ENCODE results near the gene ANKS3. TPM values are rescaled to one million over a fixed set of nuclear protein-coding genes. Genes with fewer than 3 reads are reported as not detected.

Gene ANKS3
- total RNA-seq, 4 donors from 2014 or later, result 2.4 to 51.7 (median 33.1) TPM

GRCh38 chr16:4754865-4755264 lies 20.8 kb upstream of the ANKS3 start:
- Histone ChIP-seq H3K9me3 (no peaks in the 10 kb centered on the region), H3K4me1 (no peaks in the 10 kb centered on the region), H3K27me3 (no peaks in the 10 kb centered on the region), H3K4me3 (no peak overlapping the region), H3K36me3 (no peaks in the 10 kb centered on the region), H3K27ac (no peak overlapping the region)
- intact Hi-C loops (cut with DNase I; ENCODE audit: low total_unique reads), result no loop called here
- DNase-seq, result no peak
- TF ChIP-seq CTCF (IDR thresholded peaks at IDR 0.05) (no peak), POLR2A (IDR thresholded peaks at IDR 0.05) (no peak)

DNA sequence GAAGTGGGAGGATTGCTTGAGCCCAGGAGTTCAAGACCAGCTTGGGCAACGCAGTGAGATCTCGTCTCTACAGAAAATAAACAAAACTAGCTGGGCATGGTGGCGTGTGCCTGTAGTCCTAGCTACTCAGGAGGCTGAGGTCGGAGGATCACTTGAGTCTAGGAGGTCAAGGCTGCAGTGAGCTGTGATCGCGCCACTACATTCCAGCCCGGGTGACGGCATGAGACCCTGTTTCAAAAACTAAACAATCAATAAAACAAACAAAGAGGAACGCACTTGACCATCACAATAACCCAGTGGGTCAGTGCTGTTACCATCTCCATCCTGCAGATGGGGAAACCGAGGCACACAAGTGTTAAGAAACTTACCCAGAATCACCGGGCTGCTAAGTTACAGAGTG lies 19.2 kb upstream of the ANKS3 start:
- intact Hi-C loops (cut with DNase I; ENCODE audit: low total_unique reads), result no loop called here
- TF ChIP-seq CTCF (IDR thresholded peaks at IDR 0.05), result no peak
- H3K4me3 ChIP-seq, result no peak overlapping the region
- no peaks in the 10 kb centered on the region for H3K36me3 ChIP-seq
- no peak overlapping the region for H3K27ac ChIP-seq
- H3K9me3 ChIP-seq, result no peaks in the 10 kb centered on the region
- no peak for DNase-seq
- no peaks in the 10 kb centered on the region for H3K4me1 ChIP-seq
- no peaks in the 10 kb centered on the region for H3K27me3 ChIP-seq

DNA sequence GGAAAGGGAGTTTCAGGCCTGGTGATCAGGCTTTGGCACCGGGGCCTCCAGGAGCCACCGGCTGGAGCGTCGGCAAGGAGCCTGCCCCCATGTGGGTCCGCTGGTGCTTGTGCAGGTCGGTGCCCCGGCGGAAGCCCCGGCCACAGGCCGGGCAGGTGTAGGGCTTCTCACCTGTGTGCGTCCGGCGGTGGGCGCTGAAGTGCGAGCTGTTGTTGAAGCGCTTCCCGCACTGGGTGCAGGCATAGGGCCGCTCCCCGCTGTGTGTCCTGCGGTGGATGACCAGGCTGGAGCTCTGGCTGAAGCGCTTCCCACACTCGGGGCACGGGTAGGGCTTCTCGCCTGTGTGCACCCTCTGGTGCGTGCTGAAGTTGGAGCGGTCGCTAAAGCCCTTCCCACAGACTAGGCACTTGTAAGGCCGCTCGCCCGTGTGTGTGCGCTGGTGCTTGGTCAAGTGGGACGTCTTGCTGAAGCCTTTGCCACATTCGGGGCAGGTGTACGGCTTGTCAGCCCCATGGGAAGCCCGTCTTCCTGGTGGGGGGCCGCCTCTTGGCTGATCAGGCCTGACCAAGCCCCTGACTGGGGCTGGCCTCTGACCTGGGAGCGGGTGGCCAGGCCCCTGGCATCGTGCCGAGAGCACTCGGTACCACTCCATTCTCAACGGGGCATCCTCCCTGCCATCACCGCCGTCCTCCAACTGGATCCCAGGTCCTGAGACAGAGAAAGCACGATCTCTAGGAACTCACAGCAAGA lies 18.5 kb upstream of the ANKS3 start:
- no peak overlapping the region for H3K27ac ChIP-seq
- no peak overlapping the region for H3K4me3 ChIP-seq
- no peaks in the 10 kb centered on the region for H3K27me3 ChIP-seq
- no peaks in the 10 kb centered on the region for H3K4me1 ChIP-seq
- H3K36me3 ChIP-seq, result no peaks in the 10 kb centered on the region
- TF ChIP-seq CTCF (IDR thresholded peaks at IDR 0.05) (no peak), POLR2A (IDR thresholded peaks at IDR 0.05) (no peak)
- intact Hi-C loops (cut with DNase I; ENCODE audit: low total_unique reads), result no loop called here
- H3K9me3 ChIP-seq, result no peaks in the 10 kb centered on the region
- DNase-seq, result no peak

- H3K4me3 ChIP-seq, result no peak overlapping the region
- no peak overlapping the region for H3K27ac ChIP-seq
- peaks cover 0 to 8% of the 10 kb centered on the region in 2 donors for H3K4me1 ChIP-seq
- H3K9me3 ChIP-seq, result no peaks in the 10 kb centered on the region
- no peak for DNase-seq
- no peaks in the 10 kb centered on the region for H3K36me3 ChIP-seq
- intact Hi-C loops (cut with DNase I; ENCODE audit: low total_unique reads), result no loop called here
- H3K27me3 ChIP-seq, result no peaks in the 10 kb centered on the region
- TF ChIP-seq CTCF (IDR thresholded peaks at IDR 0.05) (no peak), POLR2A (IDR thresholded peaks at IDR 0.05) (no peak)
Measured at GRCh38 chr16:4750896-4751295, 16.8 kb upstream of the ANKS3 start.

GRCh38 chr16:4749700-4750257 lies 15.7 kb upstream of the ANKS3 start:
- no peak for DNase-seq
- Histone ChIP-seq H3K4me3 (no peak overlapping the region), H3K27ac (no peak overlapping the region), H3K4me1 (peaks cover 0 to 8% of the 10 kb centered on the region in 2 donors), H3K9me3 (no peaks in the 10 kb centered on the region), H3K36me3 (no peaks in the 10 kb centered on the region), H3K27me3 (no peaks in the 10 kb centered on the region)
- no peak for TF ChIP-seq CTCF (IDR thresholded peaks at IDR 0.05)
- no peak for TF ChIP-seq POLR2A (IDR thresholded peaks at IDR 0.05)
- intact Hi-C loops (cut with DNase I; ENCODE audit: low total_unique reads), result no loop called here
